ENCODE data around the gene KRT4. TPM values are rescaled to one million over a fixed set of nuclear protein-coding genes. Genes with fewer than 3 reads are reported as not detected.

KRT4 gene
- total and polyA plus RNA-seq, 2 experiments from 2014 or later = not detected

Small RNAs within 50 kb of the gene (small RNA-seq; reads per million reads assigned to genes)
- not detected for gene AC107016.2 (ENCODE audit: low replicate concordance)

Other genes with a start within 250 kb of the KRT4 start
- gene KRT74, start 240.3 kb downstream of the KRT4 start, total RNA-seq (2014; rRNA removed; shearing (Covaris generic)) = not detected in 2 replicates
- gene KRT74, start 240.3 kb downstream of the KRT4 start, polyA plus RNA-seq (2016; fragmentation: Nextera tagmentation; extraction: Ambion mirVana) = not detected in 2 replicates
- not detected in 2 replicates for gene KRT72, start 212.7 kb downstream of the KRT4 start, total RNA-seq (2014; rRNA removed; shearing (Covaris generic))
- gene KRT72, start 212.7 kb downstream of the KRT4 start, polyA plus RNA-seq (2016; fragmentation: Nextera tagmentation; extraction: Ambion mirVana) = not detected in 2 replicates
- not detected in 2 replicates for gene KRT73, start 195.6 kb downstream of the KRT4 start, total RNA-seq (2014; rRNA removed; shearing (Covaris generic))
- gene KRT73, start 195.6 kb downstream of the KRT4 start, polyA plus RNA-seq (2016; fragmentation: Nextera tagmentation; extraction: Ambion mirVana) = not detected in 2 replicates
- not detected in 2 replicates for gene KRT2, start 161.9 kb downstream of the KRT4 start, total RNA-seq (2014; rRNA removed; shearing (Covaris generic))
- not detected in 2 replicates for gene KRT2, start 161.9 kb downstream of the KRT4 start, polyA plus RNA-seq (2016; fragmentation: Nextera tagmentation; extraction: Ambion mirVana)
- not detected in 2 replicates for gene KRT1, start 133.7 kb downstream of the KRT4 start, total RNA-seq (2014; rRNA removed; shearing (Covaris generic))
- gene KRT1, start 133.7 kb downstream of the KRT4 start, polyA plus RNA-seq (2016; fragmentation: Nextera tagmentation; extraction: Ambion mirVana) = not detected in 2 replicates
- not detected in 2 replicates for gene KRT77, start 110.6 kb downstream of the KRT4 start, total RNA-seq (2014; rRNA removed; shearing (Covaris generic))
- not detected in 2 replicates for gene KRT77, start 110.6 kb downstream of the KRT4 start, polyA plus RNA-seq (2016; fragmentation: Nextera tagmentation; extraction: Ambion mirVana)
- not detected in 2 replicates for gene KRT76, start 36.8 kb downstream of the KRT4 start, total RNA-seq (2014; rRNA removed; shearing (Covaris generic))
- gene KRT76, start 36.8 kb downstream of the KRT4 start, polyA plus RNA-seq (2016; fragmentation: Nextera tagmentation; extraction: Ambion mirVana) = not detected in 2 replicates
- gene KRT3, start 18.0 kb downstream of the KRT4 start, total RNA-seq (2014; rRNA removed; shearing (Covaris generic)) = not detected in 2 replicates
- gene KRT3, start 18.0 kb downstream of the KRT4 start, polyA plus RNA-seq (2016; fragmentation: Nextera tagmentation; extraction: Ambion mirVana) = not detected in 2 replicates
- gene KRT79, start 20.2 kb upstream of the KRT4 start, total RNA-seq (2014; rRNA removed; shearing (Covaris generic)) = 0.21 TPM in 1 of 2 replicates, not detected in the other
- not detected in 2 replicates for gene KRT79, start 20.2 kb upstream of the KRT4 start, polyA plus RNA-seq (2016; fragmentation: Nextera tagmentation; extraction: Ambion mirVana)
- not detected in 2 replicates for gene KRT78, start 34.9 kb upstream of the KRT4 start, total RNA-seq (2014; rRNA removed; shearing (Covaris generic))
- gene KRT78, start 34.9 kb upstream of the KRT4 start, polyA plus RNA-seq (2016; fragmentation: Nextera tagmentation; extraction: Ambion mirVana) = not detected in 2 replicates
- gene KRT8, start 91.0 kb upstream of the KRT4 start, total RNA-seq (2014; rRNA removed; shearing (Covaris generic)) = 250 and 264 TPM in 2 replicates
- 322 and 338 TPM in 2 replicates for gene KRT8, start 91.0 kb upstream of the KRT4 start, polyA plus RNA-seq (2016; fragmentation: Nextera tagmentation; extraction: Ambion mirVana)
- 537 and 552 TPM in 2 replicates for gene KRT18, start 135.0 kb upstream of the KRT4 start, total RNA-seq (2014; rRNA removed; shearing (Covaris generic))
- 1,013 and 1,049 TPM in 2 replicates for gene KRT18, start 135.0 kb upstream of the KRT4 start, polyA plus RNA-seq (2016; fragmentation: Nextera tagmentation; extraction: Ambion mirVana)
- gene EIF4B, start 192.3 kb upstream of the KRT4 start, total RNA-seq (2014; rRNA removed; shearing (Covaris generic)) = 564 and 584 TPM in 2 replicates
- 130 and 141 TPM in 2 replicates for gene EIF4B, start 192.3 kb upstream of the KRT4 start, polyA plus RNA-seq (2016; fragmentation: Nextera tagmentation; extraction: Ambion mirVana)
- 5.7 and 6.9 TPM in 2 replicates for gene TNS2, start 235.9 kb upstream of the KRT4 start, total RNA-seq (2014; rRNA removed; shearing (Covaris generic))
- 1.5 and 1.8 TPM in 2 replicates for gene TNS2, start 235.9 kb upstream of the KRT4 start, polyA plus RNA-seq (2016; fragmentation: Nextera tagmentation; extraction: Ambion mirVana)